C4-2B (cell line): Measurements from ENCODE around the gene LCN9.

Source experiments
- CTCF ChIP-seq: fragments of 450-650 bp; conservative IDR thresholded peaks from 2 replicates; pipeline ENCODE4 v1.5.1; 2017; ENCODE audit warnings: mild to moderate bottlenecking
- ZFX ChIP-seq: fragments of 450-650 bp; IDR thresholded peaks from 2 replicates; pipeline ENCODE4 v1.6.1; 2017

- TF ChIP-seq CTCF (no peak), ZFX (no peak)
Observed at GRCh38 chr9:135715056-135715595, 52.0 kb downstream of the LCN9 start.
